VCaP (cell line): ENCODE measurements around the gene JARID2.
A peak's percentile ranks its signal among the peaks of the same experiment; 100 is the strongest.

Experiments used
- H3K27ac ChIP-seq: fragments of 450-650 bp; 2 replicates; pipeline ENCODE4 v1.5.1; 2017
- CTCF ChIP-seq: fragments of 450-650 bp; conservative IDR thresholded peaks from 2 replicates; pipeline ENCODE4 v1.5.1; 2017; ENCODE audit warnings: mild to moderate bottlenecking, moderate library complexity

JARID2 gene

DNA sequence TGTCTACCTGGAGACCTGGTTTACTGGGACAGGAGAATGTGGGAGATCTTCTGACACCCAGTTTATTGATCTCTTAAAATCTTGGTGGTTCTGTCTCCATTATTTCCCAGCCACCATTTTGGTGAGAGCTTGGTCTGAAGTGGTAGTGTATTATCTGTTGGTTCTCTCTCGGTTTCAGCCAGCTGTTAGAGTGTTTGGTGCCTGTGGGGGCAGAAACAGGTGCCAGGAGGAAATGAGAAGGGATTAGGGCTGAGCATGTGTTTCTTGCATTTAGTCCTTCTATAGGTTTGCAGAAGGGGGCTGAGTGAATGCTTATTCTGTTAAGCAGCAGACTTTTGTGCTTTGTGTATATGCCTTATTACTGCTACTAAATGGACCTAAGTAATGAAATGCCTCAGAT is 9.6 kb downstream of the JARID2 start:
- H3K27ac ChIP-seq: no peak overlapping the region
- TF ChIP-seq CTCF: no peak

DNA sequence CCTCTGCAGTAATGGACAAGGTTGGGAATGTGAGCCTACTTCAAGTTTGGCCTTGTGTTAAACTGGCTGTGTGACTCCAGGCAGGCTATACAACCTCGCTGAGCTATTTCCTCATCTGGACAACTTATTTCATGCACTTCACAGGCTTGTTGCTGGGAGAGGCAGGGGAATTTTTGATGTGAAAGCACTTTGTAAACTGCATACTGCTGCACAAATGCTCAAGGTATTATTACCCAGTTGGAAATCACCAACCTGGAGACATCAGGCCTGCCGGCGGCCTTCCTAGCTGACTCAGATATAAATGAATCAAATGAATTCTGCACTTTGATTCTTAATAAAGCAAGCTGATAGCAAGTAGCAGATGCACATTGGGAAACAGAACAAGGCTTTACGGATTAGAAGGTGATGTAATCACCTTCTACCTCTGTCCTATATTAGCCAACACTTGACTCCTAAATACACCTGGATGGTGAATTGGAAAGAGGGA is 10.1 kb downstream of the JARID2 start:
- H3K27ac ChIP-seq: no peak overlapping the region
- no peak for TF ChIP-seq CTCF

DNA sequence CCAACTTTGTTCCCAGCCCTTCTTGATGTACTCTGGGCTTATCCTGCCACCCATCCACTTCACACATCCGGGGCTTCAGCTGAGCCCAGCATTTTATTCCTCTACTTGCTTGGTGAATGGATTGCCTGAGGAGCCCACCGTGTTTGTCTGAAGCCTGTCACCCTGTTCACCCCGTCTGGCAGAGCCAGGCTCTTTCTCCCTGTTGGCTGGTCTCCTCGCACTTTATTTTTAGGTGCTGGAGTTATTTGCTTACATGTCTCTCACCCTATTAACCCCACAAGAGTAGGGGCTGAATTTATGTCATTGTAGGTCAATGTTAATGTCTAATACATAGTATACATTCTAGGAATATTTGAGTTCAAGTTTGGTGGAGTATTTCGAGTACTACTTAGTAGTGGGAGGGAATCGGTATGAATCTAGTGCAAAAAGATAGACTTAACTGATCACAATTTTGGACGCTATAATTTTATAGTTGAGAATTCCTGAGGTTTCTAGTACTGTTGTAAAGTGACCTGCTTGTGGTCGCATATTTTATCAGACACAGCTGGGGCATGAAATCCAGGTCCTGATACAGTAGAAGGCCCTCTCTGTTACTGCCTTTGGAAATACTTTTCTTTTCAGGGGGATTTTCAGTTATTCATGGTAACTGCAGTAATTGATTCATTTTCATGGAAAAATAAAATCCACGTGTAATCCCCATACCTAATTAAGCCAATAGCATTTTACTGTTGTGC is 10.8 kb downstream of the JARID2 start:
- H3K27ac ChIP-seq: no peak overlapping the region
- TF ChIP-seq CTCF: no peak

- TF ChIP-seq CTCF: no peak
- H3K27ac ChIP-seq: no peak overlapping the region
These were observed 11.7 kb downstream of the JARID2 start for GRCh38 chr6:15257357-15258132.

GRCh38 chr6:15259766-15260098 is 13.9 kb downstream of the JARID2 start:
- no peak for TF ChIP-seq CTCF
- peak overlapping the region; percentile 36; the same call in 1 of the 2 replicates for H3K27ac ChIP-seq

DNA sequence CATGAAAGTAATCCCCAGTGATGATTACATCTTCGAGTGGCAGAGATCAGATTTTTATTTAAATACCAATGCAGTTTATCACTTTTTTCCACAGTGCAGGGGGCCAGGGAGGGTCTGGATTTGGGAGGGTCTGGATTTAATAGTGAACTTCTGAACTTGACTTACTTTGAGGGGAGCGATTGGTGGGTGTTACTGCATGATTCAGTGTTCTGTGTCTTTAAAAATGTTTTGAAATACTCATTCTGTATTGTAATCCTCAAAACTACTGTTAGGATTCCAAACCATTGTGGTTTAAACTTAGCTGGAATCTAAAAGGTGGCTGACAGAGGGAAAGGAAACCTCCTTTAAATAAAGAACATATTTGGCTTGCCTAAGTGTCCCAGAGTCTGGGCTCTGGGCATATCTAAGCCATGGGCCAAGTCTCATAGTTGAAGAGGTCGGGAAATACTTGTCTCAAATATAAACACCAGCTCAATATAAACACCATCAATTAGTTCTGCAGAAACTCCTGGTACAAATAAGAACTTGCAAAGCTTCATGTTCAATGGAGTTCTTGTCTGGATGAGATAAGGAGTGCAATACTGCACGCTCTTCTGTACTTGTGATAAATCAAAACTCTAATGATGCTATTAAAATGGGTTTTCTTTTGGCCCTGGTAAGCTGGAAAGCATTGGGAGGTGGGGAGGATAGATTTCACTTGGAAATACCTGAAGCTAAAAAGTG is 14.4 kb downstream of the JARID2 start:
- TF ChIP-seq CTCF: no peak
- H3K27ac ChIP-seq: peak overlapping the region; percentile 36; the same call in 1 of the 2 replicates

DNA sequence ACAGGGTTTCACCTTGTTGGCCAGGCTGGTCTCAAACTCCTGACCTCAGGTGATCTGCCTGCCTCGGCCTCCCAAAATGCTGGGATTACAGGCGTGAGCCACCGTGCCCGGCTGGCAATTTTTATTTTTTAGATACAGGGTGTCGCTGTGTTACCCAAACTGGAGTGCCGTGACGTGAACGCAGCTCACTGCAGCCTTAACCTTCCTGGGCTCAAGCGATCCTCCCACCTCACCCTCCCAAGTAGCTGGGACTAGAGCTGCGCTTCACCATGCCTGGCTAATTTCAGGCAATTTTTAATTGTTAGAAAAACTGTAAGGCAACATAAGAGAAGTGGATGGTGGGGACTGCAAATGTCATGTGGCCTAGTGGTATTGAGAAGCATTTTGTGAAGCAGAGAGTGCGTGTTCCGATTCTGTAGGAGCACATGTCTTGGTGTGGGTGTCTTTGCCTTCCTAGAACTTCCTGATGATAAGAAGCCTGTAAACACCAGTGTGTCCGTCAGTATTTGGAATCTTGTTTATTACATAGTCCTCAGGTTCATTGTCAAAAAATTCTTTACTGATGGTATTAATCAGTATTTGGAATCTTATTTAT is 18.0 kb downstream of the JARID2 start:
- H3K27ac ChIP-seq: no peak overlapping the region

More for the DNA sequence above, 18.0 kb downstream of the JARID2 start:
- TF ChIP-seq CTCF: no peak
